Gastrocnemius medialis (tissue), 4 donors: ENCODE measurements around the gene NAV3.

Experiments
- POLR2A ChIP-seq, 2 donors: fragments of 450-650 bp; IDR thresholded peaks; one replicate each; pipeline ENCODE4 v1.6.1; 2017; ENCODE audit warnings: antibody characterized with exemption in 2 of 2, mild to moderate bottlenecking in 2 of 2, moderate library complexity in 2 of 2
- TF ChIP-seq, protein P1 (sequence below), 5 experiments: fragments of 450-650 bp in 3 of 5; fragments of 200-600 bp in 2 of 5; sonication (generic) in 2 of 5; IDR thresholded peaks in 4 of 5; conservative IDR thresholded peaks in 1 of 5; 1 replicate in 4 of 5; 2 replicates in 1 of 5; pipeline ENCODE4 v1.5.1; 2016 to 2019; ENCODE audit warnings: antibody characterized with exemption in 5 of 5, mild to moderate bottlenecking in 3 of 5, moderate library complexity in 3 of 5

DNA sequence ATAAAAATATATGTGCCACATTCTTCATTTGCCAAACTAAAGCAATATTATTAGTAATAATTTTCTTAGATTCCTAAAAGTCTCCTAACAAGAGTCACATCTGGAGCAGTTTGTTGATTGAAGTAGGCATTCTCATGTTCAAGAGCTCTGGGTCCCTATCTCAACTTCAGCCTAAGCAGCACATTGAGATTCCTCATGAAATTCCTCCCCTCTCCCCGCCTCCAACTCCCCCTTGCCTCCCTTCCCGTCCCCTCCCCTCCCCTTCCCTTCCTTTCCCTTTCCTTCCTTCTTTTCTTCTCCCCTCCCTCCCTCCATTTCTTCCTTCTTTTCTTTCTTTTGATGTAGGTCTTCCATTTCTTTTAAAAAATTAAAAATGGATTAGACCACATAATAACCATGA, 48.7 kb upstream of the NAV3 start:
- TF ChIP-seq, protein P1, sequence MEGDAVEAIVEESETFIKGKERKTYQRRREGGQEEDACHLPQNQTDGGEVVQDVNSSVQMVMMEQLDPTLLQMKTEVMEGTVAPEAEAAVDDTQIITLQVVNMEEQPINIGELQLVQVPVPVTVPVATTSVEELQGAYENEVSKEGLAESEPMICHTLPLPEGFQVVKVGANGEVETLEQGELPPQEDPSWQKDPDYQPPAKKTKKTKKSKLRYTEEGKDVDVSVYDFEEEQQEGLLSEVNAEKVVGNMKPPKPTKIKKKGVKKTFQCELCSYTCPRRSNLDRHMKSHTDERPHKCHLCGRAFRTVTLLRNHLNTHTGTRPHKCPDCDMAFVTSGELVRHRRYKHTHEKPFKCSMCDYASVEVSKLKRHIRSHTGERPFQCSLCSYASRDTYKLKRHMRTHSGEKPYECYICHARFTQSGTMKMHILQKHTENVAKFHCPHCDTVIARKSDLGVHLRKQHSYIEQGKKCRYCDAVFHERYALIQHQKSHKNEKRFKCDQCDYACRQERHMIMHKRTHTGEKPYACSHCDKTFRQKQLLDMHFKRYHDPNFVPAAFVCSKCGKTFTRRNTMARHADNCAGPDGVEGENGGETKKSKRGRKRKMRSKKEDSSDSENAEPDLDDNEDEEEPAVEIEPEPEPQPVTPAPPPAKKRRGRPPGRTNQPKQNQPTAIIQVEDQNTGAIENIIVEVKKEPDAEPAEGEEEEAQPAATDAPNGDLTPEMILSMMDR (IDR thresholded peaks at IDR 0.05 in 4 of 5, conservative IDR thresholded peaks at IDR 0.05 in 1 of 5) = no peak
- no peak for TF ChIP-seq POLR2A (IDR thresholded peaks at IDR 0.05)
